Astrocyte of the hippocampus (primary cell): ENCODE results near the gene LACRT.
A peak's percentile ranks its signal among the peaks of the same experiment; 100 is the strongest.
"Not testable (repeated sequence)": the region's sequence is repeated elsewhere in the genome, so short reads cannot be mapped to it uniquely, and the experiment has no call there.

Source experiments
- DNase-seq: peaks from one replicate; pipeline ENCODE4 v3.0.0; 2011; ENCODE audit warnings: low read depth, low spot score

LACRT gene, protein sequence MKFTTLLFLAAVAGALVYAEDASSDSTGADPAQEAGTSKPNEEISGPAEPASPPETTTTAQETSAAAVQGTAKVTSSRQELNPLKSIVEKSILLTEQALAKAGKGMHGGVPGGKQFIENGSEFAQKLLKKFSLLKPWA

DNA sequence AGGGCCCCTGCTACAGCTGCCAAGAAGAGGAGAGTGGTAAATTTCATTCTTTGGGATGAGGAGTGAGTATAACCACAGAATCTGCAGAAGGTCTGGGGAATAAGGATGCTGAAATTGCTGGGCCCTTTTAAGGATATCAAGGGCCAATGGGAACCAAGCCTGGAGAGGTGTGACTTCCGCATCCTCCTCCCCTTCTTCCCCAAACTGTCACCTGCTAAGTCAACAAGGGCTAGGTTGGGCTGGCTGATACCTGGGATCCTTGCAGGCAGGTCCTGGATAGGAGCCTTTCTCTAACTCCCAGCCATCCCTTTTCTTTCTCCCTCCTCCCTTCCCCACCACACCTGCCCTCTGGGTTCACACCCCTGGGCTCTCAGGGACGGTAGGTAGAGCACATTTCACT, at the start of gene LACRT:
Gene LACRT, minus strand, starts transcription at position 101 of the 400 bp plus-strand sequence. Its CDS starts 54 bp downstream, at position 47.
- no peak for DNase-seq

DNA sequence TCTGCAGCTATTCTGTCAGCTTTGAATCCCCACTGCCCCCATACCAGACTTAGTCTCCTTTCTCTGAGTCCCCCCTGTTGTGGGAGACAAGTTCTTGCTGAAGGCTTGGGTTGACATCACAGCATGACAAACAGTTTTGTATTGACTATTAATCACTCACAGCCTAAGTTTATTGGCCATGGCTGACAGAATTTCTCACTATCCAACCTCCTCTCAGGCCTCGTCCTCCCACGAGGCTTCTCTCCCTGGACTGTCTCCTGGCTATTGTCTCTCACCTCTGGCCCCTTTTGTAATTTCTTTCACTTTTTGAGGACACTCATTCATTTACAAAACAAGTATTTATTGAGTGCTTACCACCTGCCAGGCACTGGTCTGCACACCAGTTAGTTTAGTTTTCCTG, 48.7 kb upstream of the LACRT start:
- DNase-seq = no peak

DNA sequence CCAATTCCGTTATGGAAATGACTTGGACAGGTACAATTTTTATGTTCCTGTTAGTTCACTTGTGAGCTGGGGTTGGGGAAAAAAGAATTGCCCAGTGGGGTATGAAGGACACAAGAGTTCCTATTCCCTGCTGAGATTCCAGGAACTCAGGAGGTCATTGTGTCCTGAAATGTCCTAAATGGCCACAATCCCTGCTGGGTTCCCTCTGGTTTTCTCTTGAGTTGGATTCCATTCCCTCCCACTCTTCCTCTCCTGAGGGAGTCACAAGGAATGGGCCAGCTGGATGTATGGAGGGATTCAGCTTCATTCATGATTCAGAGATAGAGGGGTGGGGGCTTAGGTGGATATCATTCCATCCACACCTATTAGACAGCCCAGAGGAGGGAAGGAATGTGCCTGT, 48.0 kb upstream of the LACRT start:
- no peak for DNase-seq

DNA sequence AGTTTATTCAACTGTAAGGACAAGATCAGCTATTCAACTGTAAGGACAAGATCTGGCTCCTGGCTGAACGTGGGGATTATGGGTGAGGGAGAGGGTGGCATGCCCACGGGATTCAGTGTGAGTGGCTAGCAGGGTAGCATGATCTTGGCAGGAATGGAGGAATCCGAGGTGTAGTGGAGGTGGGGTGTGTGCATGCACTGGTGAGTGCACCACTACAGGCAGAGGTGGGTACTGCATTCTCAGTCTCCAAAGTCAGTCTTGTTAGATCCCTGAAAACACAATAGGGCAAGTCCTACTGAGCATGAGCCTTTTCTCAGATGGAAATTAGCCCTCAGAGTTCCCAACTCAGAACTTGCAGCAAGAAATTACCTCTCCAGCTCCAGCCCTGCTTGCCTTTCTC, 45.7 kb upstream of the LACRT start:
- DNase-seq = no peak

DNA sequence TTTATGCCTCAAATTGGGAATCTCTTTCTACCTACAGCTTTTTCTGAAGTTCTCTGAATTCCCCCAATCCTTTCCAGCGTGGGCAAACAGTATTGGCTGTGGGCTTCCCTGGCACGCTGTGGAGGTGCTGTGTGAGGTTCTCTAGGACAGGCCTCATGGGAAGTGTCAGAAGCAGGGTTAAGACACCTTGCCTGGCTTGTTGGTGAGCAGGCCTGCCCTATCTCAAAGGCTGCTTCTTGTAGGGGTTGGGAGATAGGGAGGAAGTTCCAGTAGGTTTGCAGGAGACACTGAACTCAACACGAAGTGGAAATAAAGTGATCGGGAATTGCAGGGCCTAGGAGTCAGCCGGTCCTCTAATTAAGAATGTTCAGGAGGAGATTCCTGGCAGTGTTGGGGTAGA, 43.4 kb upstream of the LACRT start:
- no peak for DNase-seq

DNA sequence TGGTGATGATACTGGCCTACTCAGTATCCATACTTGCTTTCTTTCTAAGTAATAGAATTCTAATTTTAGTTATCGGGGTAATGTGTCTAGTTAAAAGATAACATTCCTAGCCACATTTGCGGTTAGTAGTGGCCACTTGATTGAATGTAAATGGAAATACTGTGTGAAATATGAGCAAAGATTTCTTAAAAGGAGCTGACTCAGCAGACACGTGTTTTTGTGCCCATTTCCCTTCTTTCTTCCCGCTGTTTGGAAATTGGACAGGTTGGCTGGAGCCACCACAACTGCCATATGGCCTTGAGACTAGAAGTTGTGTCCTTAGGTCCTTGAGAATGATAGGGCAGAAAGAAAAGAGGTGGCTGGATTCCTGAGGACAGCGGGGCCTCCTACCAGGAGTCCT, 33.2 kb upstream of the LACRT start:
- DNase-seq = no peak

DNA sequence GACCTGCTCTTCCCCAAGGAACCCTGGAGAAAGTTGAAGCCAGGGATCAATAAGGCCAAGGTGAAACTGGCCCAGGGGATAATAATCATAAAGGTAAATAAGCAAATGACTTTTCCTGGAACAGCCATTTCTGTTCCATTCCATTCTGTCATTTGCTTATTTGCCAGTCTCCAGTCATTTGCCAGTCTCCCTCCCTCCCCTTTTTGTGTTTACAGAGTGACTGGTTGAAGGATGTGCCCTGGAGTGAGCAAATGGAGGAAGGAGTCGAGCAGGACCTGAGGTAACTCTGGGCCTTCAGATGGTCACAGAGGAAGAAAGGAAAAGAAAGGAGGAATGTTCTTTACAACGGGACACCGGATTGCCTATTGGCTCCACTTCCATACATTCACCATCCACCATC, 31.3 kb upstream of the LACRT start:
- no peak for DNase-seq

DNA sequence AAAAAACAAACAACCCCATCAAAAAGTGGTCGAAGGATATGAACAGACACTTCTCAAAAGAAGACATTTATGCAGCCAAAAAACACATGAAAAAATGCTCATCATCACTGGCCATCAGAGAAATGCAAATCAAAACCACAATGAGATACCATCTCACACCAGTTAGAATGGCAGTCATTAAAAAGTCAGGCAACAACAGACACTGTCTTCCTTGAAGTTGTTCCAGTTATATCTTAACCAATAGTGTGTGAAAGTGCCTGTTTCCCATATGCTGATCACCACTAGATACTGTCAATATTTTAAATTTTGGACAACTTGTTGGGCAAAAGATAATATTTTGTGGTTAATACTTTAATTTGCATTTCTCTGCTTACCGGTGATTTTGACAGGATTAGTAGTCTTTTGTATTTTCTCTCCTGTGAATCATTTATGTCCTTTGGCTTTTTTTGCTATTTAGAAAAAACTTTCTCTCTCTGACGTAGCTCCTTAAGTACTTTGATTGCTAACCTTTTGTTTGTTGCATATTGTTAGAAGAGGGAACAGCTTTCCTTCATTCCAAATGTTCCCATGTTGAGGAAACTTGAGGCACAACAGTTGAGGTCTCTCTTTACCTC, 30.4 kb upstream of the LACRT start:
- DNase-seq = not testable (repeated sequence)

DNA sequence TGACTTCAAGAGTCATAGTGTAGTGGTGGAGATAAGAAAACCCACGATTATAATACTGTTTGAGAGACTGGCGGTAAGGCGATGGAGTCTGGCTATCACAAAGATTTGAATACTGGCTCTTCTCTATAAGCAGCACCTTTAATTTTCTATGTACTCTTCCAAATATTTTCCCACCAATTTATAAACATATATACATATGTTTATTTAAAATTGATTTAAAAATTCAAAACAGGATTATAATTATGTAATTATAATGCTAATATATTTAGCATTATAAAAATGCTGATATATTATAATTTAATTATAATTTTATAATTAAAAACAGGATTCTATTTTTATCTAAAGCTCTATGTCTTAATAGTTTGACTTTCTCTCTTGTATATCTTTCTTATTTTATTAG, 28.9 kb upstream of the LACRT start:
- no peak for DNase-seq

DNA sequence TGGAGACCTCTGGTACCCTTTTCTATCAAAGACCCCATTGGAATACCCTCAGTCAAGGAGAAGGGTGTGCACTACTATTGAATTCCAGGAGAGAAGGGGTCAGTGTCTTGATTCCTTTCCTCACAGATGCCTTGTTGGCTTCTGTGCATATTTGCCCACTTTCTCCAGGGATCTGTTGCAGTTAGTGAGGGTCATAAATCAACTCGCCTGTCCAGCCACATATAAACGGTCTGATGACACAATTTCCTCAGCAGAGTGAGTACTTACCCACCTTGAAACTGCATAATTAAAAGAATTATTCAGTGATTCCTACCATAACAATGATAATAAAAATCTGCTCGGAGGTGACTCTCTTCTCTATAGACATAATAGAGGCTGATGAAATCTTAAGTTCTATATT, 27.3 kb upstream of the LACRT start:
- no peak for DNase-seq

DNA sequence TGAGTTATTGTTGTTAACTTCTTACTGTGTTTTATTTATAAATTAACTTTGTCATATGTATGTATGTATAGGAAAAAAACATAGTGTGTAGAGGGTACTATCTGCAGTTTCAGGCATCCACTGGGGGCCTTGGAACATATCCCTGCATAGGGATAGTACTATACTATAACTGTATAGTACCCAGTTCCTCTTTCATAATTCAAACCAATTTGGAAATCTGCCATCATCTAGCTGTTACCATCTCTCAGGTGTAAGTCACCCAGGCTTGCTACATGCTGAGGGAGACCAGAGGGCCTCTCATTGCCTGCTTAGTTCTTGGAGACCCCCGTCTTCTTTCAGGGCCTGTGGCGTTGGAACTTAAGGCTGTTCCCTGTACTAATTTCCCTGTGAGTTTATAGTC, 26.4 kb upstream of the LACRT start:
- DNase-seq = no peak

DNA sequence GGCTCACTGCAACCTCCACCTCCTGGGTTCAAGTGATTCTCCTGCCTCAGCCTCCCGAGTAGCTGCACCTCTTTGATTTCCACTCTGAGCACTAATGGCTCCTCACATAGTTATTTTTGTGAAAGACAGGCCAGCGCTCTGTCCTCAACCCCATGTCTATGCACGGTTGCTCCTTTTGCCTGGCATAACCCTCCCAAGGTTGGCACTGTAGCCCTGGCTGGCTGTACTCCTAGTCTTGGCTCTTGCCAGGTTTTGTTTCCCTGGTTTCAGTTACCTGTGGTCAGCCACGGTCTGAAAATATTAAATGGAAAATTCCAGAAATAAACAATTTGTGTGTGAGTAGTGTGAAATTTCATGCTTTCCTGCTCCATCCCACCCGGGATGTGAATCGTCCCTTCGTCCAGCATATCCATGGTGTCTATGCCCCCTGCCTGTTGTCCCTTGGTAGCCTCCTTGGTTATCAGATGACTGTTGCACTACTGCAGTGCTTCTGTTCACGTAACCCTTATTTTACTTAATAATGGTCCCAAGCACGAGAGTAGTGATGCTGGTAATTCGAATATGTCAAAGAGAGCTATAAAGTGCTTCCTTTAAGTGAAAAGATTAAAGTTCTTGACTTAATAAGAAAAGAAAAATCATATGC, 25.7 kb upstream of the LACRT start:
- no peak for DNase-seq

DNA sequence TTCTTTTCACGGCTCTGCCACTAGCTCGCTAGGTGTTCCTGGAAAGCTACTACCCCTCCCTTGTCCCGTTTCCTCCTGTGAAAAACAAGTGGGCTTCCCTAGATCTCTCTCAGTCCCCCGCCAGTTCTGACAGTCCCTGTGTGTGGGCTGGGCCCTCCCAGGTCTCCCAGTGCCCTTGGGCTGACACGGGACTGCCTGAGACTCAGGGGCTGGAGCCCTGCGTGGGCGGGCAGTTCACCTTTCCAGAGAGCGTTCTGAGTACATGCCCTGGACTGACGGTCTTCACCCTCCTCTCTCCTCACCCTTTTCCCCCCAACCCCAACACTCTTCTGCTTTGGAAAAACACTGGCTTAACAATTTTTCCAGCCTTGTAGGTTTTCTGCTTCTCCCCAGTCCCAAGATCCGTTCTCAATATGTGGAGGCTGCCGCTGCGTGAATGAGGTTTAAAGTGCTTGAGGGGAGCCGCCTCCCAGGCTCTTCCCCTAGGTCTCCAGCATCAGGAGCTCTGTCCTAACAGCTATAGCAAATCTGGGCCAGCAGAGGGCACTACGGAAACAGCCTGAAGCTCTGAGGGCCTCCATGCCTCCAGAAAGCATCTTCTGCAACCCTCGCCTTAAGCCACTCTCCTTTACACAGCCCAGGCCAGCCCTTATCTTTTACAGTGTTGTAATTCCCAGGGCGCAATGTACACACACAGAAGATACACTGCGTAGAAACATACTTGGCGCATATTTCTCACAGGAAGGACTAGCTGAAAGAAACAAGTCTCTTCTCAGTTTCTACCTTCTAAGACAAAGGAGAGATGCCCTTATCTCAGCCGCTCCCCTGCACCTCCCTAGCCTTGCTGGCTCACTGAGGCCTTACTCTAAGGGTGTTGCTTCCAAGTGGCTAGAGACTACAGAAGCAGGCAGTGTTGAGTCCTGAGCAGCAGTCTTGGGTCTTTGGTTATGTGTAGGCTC, 23.9 kb upstream of the LACRT start:
- DNase-seq = peak; percentile 12

DNA sequence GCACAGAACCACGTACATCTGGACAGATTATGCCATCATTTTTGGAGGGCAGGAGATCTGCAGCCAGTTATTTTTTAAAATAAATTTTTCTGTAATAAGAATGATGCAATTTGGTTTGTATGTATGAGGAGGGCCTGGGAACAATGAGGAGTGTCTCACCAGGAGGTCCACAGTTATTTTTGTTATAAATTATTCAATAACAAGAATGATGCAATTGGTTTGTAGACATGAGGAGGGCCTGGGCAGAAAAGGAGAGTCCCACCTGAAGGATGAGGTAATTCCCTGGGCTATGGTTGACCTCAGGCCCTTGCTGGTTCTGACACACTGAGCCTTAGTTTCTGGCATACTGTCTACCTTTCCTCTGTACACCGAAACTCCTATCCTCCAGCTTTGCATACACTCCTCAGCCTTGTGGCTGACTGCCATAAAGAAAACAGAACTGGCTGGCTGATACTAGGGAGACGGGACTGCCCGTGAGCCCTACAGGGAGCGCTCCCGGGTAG, 22.5 kb upstream of the LACRT start:
- no peak for DNase-seq

DNA sequence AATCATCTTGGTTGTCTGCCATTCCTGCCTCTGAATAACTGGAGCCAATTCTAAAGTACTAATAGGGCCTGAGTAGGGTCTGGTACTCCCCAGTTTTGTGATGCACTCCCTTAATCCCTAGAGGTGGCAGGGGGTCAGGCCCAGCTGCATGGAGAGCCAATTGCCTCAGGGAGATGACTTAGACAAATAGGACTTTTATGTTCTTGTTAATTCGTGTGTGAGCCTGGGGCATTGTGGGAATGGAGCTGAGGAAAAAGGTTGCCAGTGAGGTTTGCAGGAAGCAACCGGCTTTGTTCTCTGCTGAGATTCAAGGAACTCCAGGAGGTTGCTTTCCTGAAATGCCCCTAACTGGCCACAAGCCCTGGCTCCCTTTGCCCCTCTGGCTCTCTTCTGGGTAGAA, 20.2 kb upstream of the LACRT start:
- DNase-seq = no peak

DNA sequence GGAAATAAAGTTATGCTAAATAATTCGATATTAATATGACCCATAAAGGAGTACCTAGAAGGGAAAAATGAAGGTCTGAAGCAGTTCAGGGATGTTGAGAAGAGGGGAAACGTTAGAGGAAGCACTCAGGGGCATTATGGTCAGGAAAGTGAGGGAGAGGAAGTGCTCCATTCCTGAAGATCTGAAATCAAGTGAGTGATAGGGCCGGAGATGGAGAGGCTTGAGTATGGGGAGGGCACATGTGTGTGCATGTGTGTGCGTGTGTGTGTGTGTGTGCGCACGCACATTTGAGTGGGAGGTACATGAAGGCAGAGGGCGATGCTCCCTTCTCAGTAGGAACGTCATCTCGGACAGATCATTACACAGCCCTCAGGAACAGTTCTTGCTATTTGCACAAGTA, 18.3 kb upstream of the LACRT start:
- DNase-seq = no peak

DNA sequence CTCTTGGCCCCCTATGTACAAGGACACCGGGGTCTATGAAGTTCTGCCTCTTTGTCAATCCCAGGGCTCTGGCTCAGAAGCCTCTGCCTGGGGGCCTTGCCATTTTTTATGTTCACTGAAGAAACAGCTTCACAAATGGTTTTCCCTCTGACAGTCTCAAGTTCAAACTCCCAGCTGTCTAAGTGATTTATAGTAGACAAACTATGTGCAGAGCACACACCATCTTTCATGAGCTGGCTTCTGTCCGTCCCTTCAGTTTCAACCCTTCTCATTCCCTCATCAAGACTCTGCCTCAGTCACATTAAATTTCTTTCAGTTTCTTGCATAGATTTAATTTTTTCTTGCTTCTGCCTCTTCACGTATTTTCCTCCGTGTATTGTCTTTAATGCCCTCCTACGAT, 16.2 kb upstream of the LACRT start:
- no peak for DNase-seq

DNA sequence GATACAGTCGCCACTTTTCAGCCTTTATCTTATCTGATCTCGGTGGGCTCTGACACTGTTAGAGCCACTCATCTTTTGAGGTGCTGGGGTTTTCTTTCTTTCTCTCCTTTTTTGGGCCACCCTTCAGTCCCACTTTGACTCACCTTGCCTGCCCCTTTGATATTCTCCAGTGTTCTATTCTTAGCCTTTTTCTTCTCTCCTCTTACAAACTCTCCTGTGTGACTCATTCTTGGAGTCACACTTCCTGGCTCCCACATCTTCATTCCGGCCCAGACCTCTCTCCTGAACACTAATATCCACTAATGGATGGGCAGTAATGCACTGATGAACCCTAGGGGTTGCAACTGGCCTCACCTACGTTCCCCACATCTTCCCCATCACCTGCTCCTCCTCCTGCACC, 15.7 kb upstream of the LACRT start:
- no peak for DNase-seq

DNA sequence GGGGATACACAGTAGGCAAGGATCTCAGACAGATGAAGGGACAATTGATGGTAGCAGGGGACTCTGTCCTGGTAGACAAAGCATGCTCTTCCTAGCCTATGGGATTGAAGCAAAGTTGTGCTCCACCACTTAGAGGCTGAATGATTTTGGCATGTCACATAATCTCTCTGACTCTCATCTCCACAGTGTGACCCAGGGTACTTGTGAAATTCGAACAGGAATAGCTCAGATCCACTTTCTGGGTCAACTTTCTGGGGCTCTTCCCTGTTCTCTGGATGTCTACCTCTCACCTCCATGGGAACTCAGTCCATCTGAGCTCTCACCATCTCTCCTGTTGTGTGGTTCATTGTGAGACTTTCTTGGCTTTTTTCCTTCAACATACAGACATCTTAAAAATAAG, 15.1 kb upstream of the LACRT start:
- DNase-seq = no peak

DNA sequence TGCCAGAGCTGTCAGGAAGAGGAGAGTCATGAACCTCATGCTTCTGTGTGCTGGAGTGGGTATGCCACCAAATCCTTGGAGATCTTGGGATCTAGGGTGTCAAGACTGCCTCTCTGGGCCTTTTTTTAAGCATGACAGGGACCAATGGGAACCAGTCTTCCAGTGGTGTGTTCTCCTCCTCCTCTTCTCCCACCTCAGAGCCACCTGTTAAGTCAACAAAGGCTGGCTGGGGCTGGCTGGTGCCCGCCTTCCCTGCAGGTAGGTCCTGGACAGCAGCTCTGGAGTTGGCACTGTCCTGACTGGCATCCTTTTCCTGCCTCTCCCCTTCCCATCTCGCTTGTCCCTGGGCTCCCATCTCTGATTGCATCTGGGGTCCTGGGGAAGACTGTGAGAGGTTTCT, 13.6 kb upstream of the LACRT start, which contains the start of gene DCD:
Gene DCD, minus strand, starts transcription at position 101 of the 400 bp plus-strand sequence. Its CDS starts 62 bp downstream, at position 39.
- DNase-seq = no peak

DNA sequence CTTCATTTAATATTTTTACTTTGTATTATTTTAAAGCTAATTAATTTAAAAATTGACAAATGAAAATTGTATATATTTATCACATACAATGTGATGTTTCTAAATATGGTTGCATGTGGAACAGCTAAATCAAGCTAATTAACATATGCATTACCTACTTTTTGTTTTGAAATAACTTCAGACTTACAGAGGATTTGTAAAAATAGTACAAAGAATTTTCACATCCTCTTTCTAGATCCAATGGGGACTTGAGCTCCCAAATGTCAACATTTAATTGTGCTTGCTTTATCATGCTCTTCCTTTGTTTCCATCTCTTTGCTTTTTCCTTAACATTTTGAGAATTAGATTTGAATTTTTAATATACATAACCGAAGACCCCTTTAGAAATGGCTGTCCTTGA, 6.9 kb upstream of the LACRT start:
- DNase-seq = no peak

DNA sequence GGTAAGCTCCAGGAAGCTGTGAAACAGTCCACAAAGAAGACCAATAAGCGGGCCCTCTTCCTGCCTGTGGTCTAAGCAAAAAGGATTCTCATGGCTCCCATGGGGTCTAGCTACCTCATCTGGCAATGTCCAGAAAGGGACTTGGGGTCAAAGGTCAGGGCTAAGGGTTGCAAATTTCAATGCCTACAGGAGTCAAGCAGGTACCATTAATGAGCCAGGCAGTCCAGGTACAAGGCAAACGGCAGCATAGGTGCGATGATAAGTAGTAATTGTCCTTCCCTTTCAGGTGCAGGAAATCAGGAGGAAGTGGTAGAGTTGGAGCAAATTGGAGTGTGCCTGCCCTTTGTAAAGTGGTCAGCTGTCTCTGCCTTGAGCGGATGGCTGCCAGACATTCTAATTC, 6.4 kb upstream of the LACRT start:
- DNase-seq = no peak
